Natural killer cell (primary cell): Measurements from ENCODE around the gene TMEM51. TPM values are rescaled to one million over a fixed set of nuclear protein-coding genes. Genes with fewer than 3 reads are reported as not detected.

Experiments
- ATAC-seq, 3 donors: fragments of 150-1000 bp in 2 of 3; fragments of 200-7000 bp in 1 of 3; cut with Tn5 transposase; 1 replicate in 1 of 3; 2 replicates in 2 of 3; pipeline ENCODE4 v1.10.0; 2021; ENCODE audit warnings: mild to moderate bottlenecking in 2 of 3, moderate library complexity in 2 of 3
- DNase-seq, 2 donors: peaks; one replicate each; pipeline versions ENCODE4 v3.0.0 to v3.0.0-alpha.2; 2013 to 2021; ENCODE audit warnings: mixed read lengths in 1 of 2
- H3K27ac ChIP-seq: one replicate; pipeline ENCODE4 v1.5.1; 2013; ENCODE audit warnings: mild to moderate bottlenecking, low read length
- H3K27me3 ChIP-seq: one replicate; pipeline ENCODE4 v1.6.1; 2013; ENCODE audit warnings: low read length; ENCODE audit not compliant: control insufficient read depth, insufficient read depth
- H3K36me3 ChIP-seq: one replicate; pipeline ENCODE4 v1.6.1; 2013; ENCODE audit warnings: low read length; ENCODE audit not compliant: control insufficient read depth, insufficient read depth
- H3K4me1 ChIP-seq: one replicate; pipeline ENCODE4 v1.6.1; 2013; ENCODE audit warnings: low read length; ENCODE audit not compliant: control insufficient read depth, insufficient read depth
- H3K4me3 ChIP-seq: one replicate; pipeline ENCODE4 v1.5.1; 2013; ENCODE audit warnings: low read length
- H3K9me3 ChIP-seq: one replicate; pipeline ENCODE4 v1.6.1; 2013; ENCODE audit warnings: low read length; ENCODE audit not compliant: control insufficient read depth, insufficient read depth
- H3K27ac Mint-ChIP-seq, 2 donors: one replicate each; pipeline ENCODE4 v1.8.0; 2022; ENCODE audit warnings: mild to moderate bottlenecking in 2 of 2, mixed read lengths in 2 of 2, moderate library complexity in 1 of 2
- H3K27me3 Mint-ChIP-seq, 2 donors: one replicate each; pipeline ENCODE4 v1.8.0; 2022; ENCODE audit warnings: low read depth in 2 of 2, mixed read lengths in 2 of 2
- H3K36me3 Mint-ChIP-seq: one replicate; pipeline ENCODE4 v1.8.0; 2022; ENCODE audit warnings: mixed read lengths
- H3K4me1 Mint-ChIP-seq, 2 donors: one replicate each; pipeline ENCODE4 v1.8.0; 2022; ENCODE audit warnings: mixed read lengths in 2 of 2
- H3K4me3 Mint-ChIP-seq: one replicate; pipeline ENCODE4 v1.8.0; 2022; ENCODE audit warnings: mild to moderate bottlenecking, moderate library complexity, mixed read lengths
- H3K9me3 Mint-ChIP-seq, 2 donors: one replicate each; pipeline ENCODE4 v1.8.0; 2022; ENCODE audit warnings: mixed read lengths in 2 of 2
- CTCF ChIP-seq: fragments of 200-600 bp; IDR thresholded peaks from one replicate; pipeline ENCODE4 v1.8.0; 2022; ENCODE audit warnings: antibody characterized with exemption
- WGBS: methylation state at CpG from one replicate; pipeline ENCODE4 v1.1.7; 2013; ENCODE audit warnings: missing lambda C conversion rate; ENCODE audit not compliant: insufficient coverage; 5-methylcytosine and 5-hydroxymethylcytosine counted together
- intact Hi-C: fragments of 100-400 bp; cut with micrococcal nuclease; formaldehyde crosslinking; loops from one replicate; pipeline ENCODE4 v1.14.2; 2022
- total RNA-seq, 4 donors: library from RNA; stranded (reverse); fragments of 120-200 nt in 1 of 4; gene quantifications; one replicate each; pipeline versions ENCODE4 v1.2.3 to v1.2.4, GENCODE V29; 2013 to 2022

TMEM51 gene
- total RNA-seq, 3 donors from 2014 or later (not counting 1 experiment from before 2014, with no cell fraction given) = not detected

- Mint-ChIP-seq H3K4me3 (no peak overlapping the region), H3K36me3 (no peaks in the 10 kb centered on the region), H3K9me3 (no peaks in the 10 kb centered on the region), H3K4me1 (no peaks in the 10 kb centered on the region), H3K27ac (no peak overlapping the region), H3K27me3 (peaks cover 22 to 63% of the 10 kb centered on the region in 2 donors)
- H3K4me3 ChIP-seq = no peak overlapping the region
- intact Hi-C loops = no loop called here
- no peaks in the 10 kb centered on the region for H3K36me3 ChIP-seq
- ATAC-seq (no peak), DNase-seq (no peak)
- H3K4me1 ChIP-seq = peaks cover 12% of the 10 kb centered on the region
- peaks cover 20% of the 10 kb centered on the region for H3K27me3 ChIP-seq
- 89% methylated on average over 9 of the region's 9 CpGs for WGBS
- TF ChIP-seq CTCF = no peak
- H3K27ac ChIP-seq = no peak overlapping the region
- no peaks in the 10 kb centered on the region for H3K9me3 ChIP-seq
Observed at GRCh38 chr1:15148475-15148874, 5.1 kb upstream of the TMEM51 start.

- peaks cover 14% of the 10 kb centered on the region for H3K4me1 ChIP-seq
- DNase-seq (no peak), ATAC-seq (no peak)
- Mint-ChIP-seq H3K4me3 (no peak overlapping the region), H3K36me3 (no peaks in the 10 kb centered on the region), H3K27ac (no peak overlapping the region), H3K4me1 (no peaks in the 10 kb centered on the region), H3K9me3 (no peaks in the 10 kb centered on the region), H3K27me3 (peaks cover 22 to 63% of the 10 kb centered on the region in 2 donors)
- intact Hi-C loops = no loop called here
- WGBS = 0% methylated on average over 1 of the region's 1 CpG
- no peaks in the 10 kb centered on the region for H3K36me3 ChIP-seq
- TF ChIP-seq CTCF = no peak
- H3K4me3 ChIP-seq = no peak overlapping the region
- no peak overlapping the region for H3K27ac ChIP-seq
- H3K27me3 ChIP-seq = peaks cover 20% of the 10 kb centered on the region
- H3K9me3 ChIP-seq = no peaks in the 10 kb centered on the region
Observed at GRCh38 chr1:15148941-15149340, 4.6 kb upstream of the TMEM51 start.

GRCh38 chr1:15150376-15150775 is 3.2 kb upstream of the TMEM51 start:
- no peaks in the 10 kb centered on the region for H3K9me3 ChIP-seq
- H3K4me1 ChIP-seq = peaks cover 26% of the 10 kb centered on the region
- H3K27ac ChIP-seq = no peak overlapping the region
- H3K36me3 ChIP-seq = no peaks in the 10 kb centered on the region
- Mint-ChIP-seq H3K4me3 (no peak overlapping the region), H3K4me1 (peaks cover 8 to 9% of the 10 kb centered on the region in 2 donors), H3K27ac (no peak overlapping the region), H3K36me3 (no peaks in the 10 kb centered on the region), H3K9me3 (no peaks in the 10 kb centered on the region), H3K27me3 (peaks cover 28 to 62% of the 10 kb centered on the region in 2 donors)
- no peak for ATAC-seq
- H3K27me3 ChIP-seq = peaks cover 33% of the 10 kb centered on the region
- no peak overlapping the region for H3K4me3 ChIP-seq
- no peak for DNase-seq
- TF ChIP-seq CTCF = no peak
- intact Hi-C loops = no loop called here
- WGBS = 82% methylated on average over 3 of the region's 3 CpGs

- DNase-seq (no peak), ATAC-seq (no peak)
- H3K9me3 Mint-ChIP-seq = no peaks in the 10 kb centered on the region
- peaks cover 16 to 19% of the 10 kb centered on the region in 2 donors for H3K4me1 Mint-ChIP-seq
- WGBS = 85% methylated on average over 5 of the region's 5 CpGs
- no peaks in the 10 kb centered on the region for H3K36me3 ChIP-seq
- TF ChIP-seq CTCF = no peak
- peaks cover 34 to 52% of the 10 kb centered on the region in 2 donors for H3K27me3 Mint-ChIP-seq
- H3K9me3 ChIP-seq = no peaks in the 10 kb centered on the region
- no peak overlapping the region for H3K4me3 ChIP-seq
- H3K4me3 Mint-ChIP-seq = no peak overlapping the region
- no peak overlapping the region for H3K27ac ChIP-seq
- intact Hi-C loops = no loop called here
- H3K27ac Mint-ChIP-seq = no peak overlapping the region
- H3K27me3 ChIP-seq = peaks cover 34% of the 10 kb centered on the region
- H3K36me3 Mint-ChIP-seq = no peaks in the 10 kb centered on the region
- H3K4me1 ChIP-seq = peaks cover 36% of the 10 kb centered on the region
Observed at GRCh38 chr1:15151377-15151806, 2.2 kb upstream of the TMEM51 start.
